Measurements from ENCODE around the gene RRP12.
"Not testable (repeated sequence)": the region's sequence is repeated elsewhere in the genome, so short reads cannot be mapped to it uniquely, and the experiment has no call there.

The RRP12 gene

GRCh38 chr10:97353945-97354344 is 47.2 kb downstream of the RRP12 start:
- Histone ChIP-seq H4K8ac (ENCODE audit: low read depth, low read length) (no peak overlapping the region), H3K9me3 (ENCODE audit: insufficient read depth, low read depth, low read length) (no peaks in the 10 kb centered on the region), H3K4me2 (ENCODE audit: low read length) (no peak overlapping the region), H2BK5ac (ENCODE audit: low read depth, low read length, poor library complexity) (no peak overlapping the region), H3K27me3 (ENCODE audit: insufficient read depth, low read length) (no peaks in the 10 kb centered on the region), H2BK12ac (ENCODE audit: low read length) (no peak overlapping the region), H3K4ac (ENCODE audit: low read depth, low read length) (no peak overlapping the region), H3K18ac (ENCODE audit: low read length) (no peak overlapping the region), H3K14ac (ENCODE audit: low read length) (no peak overlapping the region), H3K4me3 (ENCODE audit: low read depth, low read length) (no peak overlapping the region), H3K27ac (ENCODE audit: low read depth, low read length) (no peak overlapping the region), H3K23ac (ENCODE audit: low read length) (no peak overlapping the region), H4K91ac (ENCODE audit: low read depth, low read length) (no peak overlapping the region), H4K12ac (ENCODE audit: low read depth, low read length) (no peak overlapping the region), H2AFZ (ENCODE audit: insufficient read depth, low read length, poor library complexity) (no peak overlapping the region), H2AK5ac (ENCODE audit: low read length) (no peak overlapping the region), H3K79me2 (ENCODE audit: control insufficient read depth, insufficient read depth, low read length, poor library complexity) (no peaks in the 10 kb centered on the region), H3K9ac (ENCODE audit: low read length) (no peak overlapping the region), H3K79me1 (ENCODE audit: low read length) (no peaks in the 10 kb centered on the region), H3K4me1 (ENCODE audit: control insufficient read depth in 1 of 2, insufficient read depth in 2 of 2, low read length in 2 of 2) (peaks cover 0 to 3% of the 10 kb centered on the region in 2 experiments), H3K36me3 (ENCODE audit: control insufficient read depth in 1 of 2, insufficient read depth in 2 of 2, low read length in 2 of 2) (peaks cover 18 to 27% of the 10 kb centered on the region in 2 experiments), H2BK120ac (ENCODE audit: insufficient read depth, low read length, poor library complexity) (no peak overlapping the region)
- no CpG with 5 or more reads among the region's 4 CpGs for WGBS (ENCODE audit: extremely low coverage, insufficient coverage, insufficient read length)
- DNase-seq: peak in 1 of 2 donors; percentile 36

GRCh38 chr10:97349752-97350513 is 51.2 kb downstream of the RRP12 start:
- no peaks in the 10 kb centered on the region for H3K27me3 ChIP-seq (ENCODE audit: insufficient read depth, low read length)
- no peak overlapping the region for H3K23ac ChIP-seq (ENCODE audit: low read length)
- H3K79me2 ChIP-seq (ENCODE audit: control insufficient read depth, insufficient read depth, low read length, poor library complexity): no peaks in the 10 kb centered on the region
- H3K4ac ChIP-seq (ENCODE audit: low read depth, low read length): no peak overlapping the region
- H3K14ac ChIP-seq (ENCODE audit: low read length): no peak overlapping the region
- H3K4me1 ChIP-seq (ENCODE audit: control insufficient read depth in 1 of 2, insufficient read depth in 2 of 2, low read length in 2 of 2): peaks cover 0 to 3% of the 10 kb centered on the region in 2 experiments
- H2BK120ac ChIP-seq (ENCODE audit: insufficient read depth, low read length, poor library complexity): no peak overlapping the region
- no CpG with 5 or more reads among the region's 12 CpGs for WGBS (ENCODE audit: extremely low coverage, insufficient coverage, insufficient read length)
- no peak overlapping the region for H2BK12ac ChIP-seq (ENCODE audit: low read length)
- no peak overlapping the region for H3K18ac ChIP-seq (ENCODE audit: low read length)
- no peak overlapping the region for H4K12ac ChIP-seq (ENCODE audit: low read depth, low read length)
- no peak overlapping the region for H3K4me3 ChIP-seq (ENCODE audit: low read depth, low read length)
- peaks cover 0 to 6% of the 10 kb centered on the region in 2 experiments for H3K36me3 ChIP-seq (ENCODE audit: control insufficient read depth in 1 of 2, insufficient read depth in 2 of 2, low read length in 2 of 2)
- no peak for DNase-seq
- no peak overlapping the region for H3K9ac ChIP-seq (ENCODE audit: low read length)
- no peak overlapping the region for H2AFZ ChIP-seq (ENCODE audit: insufficient read depth, low read length, poor library complexity)
- H3K27ac ChIP-seq (ENCODE audit: low read depth, low read length): no peak overlapping the region
- no peak overlapping the region for H4K8ac ChIP-seq (ENCODE audit: low read depth, low read length)
- H3K79me1 ChIP-seq (ENCODE audit: low read length): no peaks in the 10 kb centered on the region
- no peak overlapping the region for H4K91ac ChIP-seq (ENCODE audit: low read depth, low read length)
- no peak overlapping the region for H2BK5ac ChIP-seq (ENCODE audit: low read depth, low read length, poor library complexity)
- no peak overlapping the region for H2AK5ac ChIP-seq (ENCODE audit: low read length)
- no peak overlapping the region for H3K4me2 ChIP-seq (ENCODE audit: low read length)
- H3K9me3 ChIP-seq (ENCODE audit: insufficient read depth, low read depth, low read length): no peaks in the 10 kb centered on the region

GRCh38 chr10:97347317-97347716 is 53.8 kb downstream of the RRP12 start:
- no peaks in the 10 kb centered on the region for H3K27me3 ChIP-seq (ENCODE audit: insufficient read depth, low read length)
- no peaks in the 10 kb centered on the region for H3K9me3 ChIP-seq (ENCODE audit: insufficient read depth, low read depth, low read length)
- no peak overlapping the region for H4K8ac ChIP-seq (ENCODE audit: low read depth, low read length)
- DNase-seq: no peak
- H2BK5ac ChIP-seq (ENCODE audit: low read depth, low read length, poor library complexity): no peak overlapping the region
- H2BK120ac ChIP-seq (ENCODE audit: insufficient read depth, low read length, poor library complexity): no peak overlapping the region
- no peaks in the 10 kb centered on the region for H3K79me2 ChIP-seq (ENCODE audit: control insufficient read depth, insufficient read depth, low read length, poor library complexity)
- H3K4me2 ChIP-seq (ENCODE audit: low read length): no peak overlapping the region
- H3K14ac ChIP-seq (ENCODE audit: low read length): no peak overlapping the region
- no peak overlapping the region for H3K18ac ChIP-seq (ENCODE audit: low read length)
- H3K4me3 ChIP-seq (ENCODE audit: low read depth, low read length): no peak overlapping the region
- no peak overlapping the region for H3K23ac ChIP-seq (ENCODE audit: low read length)
- no CpG with 5 or more reads among the region's 4 CpGs for WGBS (ENCODE audit: extremely low coverage, insufficient coverage, insufficient read length)
- no peak overlapping the region for H3K9ac ChIP-seq (ENCODE audit: low read length)
- peaks cover 0 to 3% of the 10 kb centered on the region in 2 experiments for H3K4me1 ChIP-seq (ENCODE audit: control insufficient read depth in 1 of 2, insufficient read depth in 2 of 2, low read length in 2 of 2)
- H3K79me1 ChIP-seq (ENCODE audit: low read length): no peaks in the 10 kb centered on the region
- H4K91ac ChIP-seq (ENCODE audit: low read depth, low read length): no peak overlapping the region
- no peak overlapping the region for H4K12ac ChIP-seq (ENCODE audit: low read depth, low read length)
- H2AFZ ChIP-seq (ENCODE audit: insufficient read depth, low read length, poor library complexity): no peak overlapping the region
- H2AK5ac ChIP-seq (ENCODE audit: low read length): no peak overlapping the region
- no peak overlapping the region for H3K4ac ChIP-seq (ENCODE audit: low read depth, low read length)
- H2BK12ac ChIP-seq (ENCODE audit: low read length): no peak overlapping the region
- no peak overlapping the region for H3K27ac ChIP-seq (ENCODE audit: low read depth, low read length)
- H3K36me3 ChIP-seq (ENCODE audit: control insufficient read depth in 1 of 2, insufficient read depth in 2 of 2, low read length in 2 of 2): peaks cover 0 to 4% of the 10 kb centered on the region in 2 experiments

DNA sequence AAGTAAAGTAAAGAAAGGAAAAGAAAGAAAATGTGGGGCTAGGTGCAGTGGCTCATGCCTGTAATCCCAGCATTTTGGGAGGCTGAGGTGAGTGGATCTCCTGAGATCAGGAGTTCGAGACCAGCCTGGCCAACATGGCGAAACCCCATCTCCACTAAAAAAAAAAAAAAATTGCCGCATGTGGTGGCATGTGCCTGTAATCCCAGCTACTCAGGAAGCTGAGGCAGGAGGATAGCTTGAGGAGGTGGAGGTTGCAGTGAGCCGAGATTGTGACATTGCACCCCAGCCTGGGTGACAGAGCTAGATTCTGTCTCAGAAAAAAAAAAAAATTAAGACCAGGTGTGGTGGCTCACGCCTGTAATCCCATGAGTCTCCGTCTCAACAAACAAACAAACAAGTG is 57.5 kb downstream of the RRP12 start:
- H3K18ac ChIP-seq (ENCODE audit: low read length); H2BK5ac ChIP-seq (ENCODE audit: low read depth, low read length, poor library complexity); H3K4me3 ChIP-seq (ENCODE audit: low read depth, low read length); DNase-seq; H2AFZ ChIP-seq (ENCODE audit: insufficient read depth, low read length, poor library complexity); H3K23ac ChIP-seq (ENCODE audit: low read length); H3K27me3 ChIP-seq (ENCODE audit: insufficient read depth, low read length); H3K79me1 ChIP-seq (ENCODE audit: low read length); H3K36me3 ChIP-seq (ENCODE audit: control insufficient read depth in 1 of 2, insufficient read depth in 2 of 2, low read length in 2 of 2); H3K4ac ChIP-seq (ENCODE audit: low read depth, low read length); H4K8ac ChIP-seq (ENCODE audit: low read depth, low read length); H3K9ac ChIP-seq (ENCODE audit: low read length); H3K27ac ChIP-seq (ENCODE audit: low read depth, low read length); H2AK5ac ChIP-seq (ENCODE audit: low read length); H3K4me1 ChIP-seq (ENCODE audit: control insufficient read depth in 1 of 2, insufficient read depth in 2 of 2, low read length in 2 of 2); H3K9me3 ChIP-seq (ENCODE audit: insufficient read depth, low read depth, low read length); H3K14ac ChIP-seq (ENCODE audit: low read length); H3K79me2 ChIP-seq (ENCODE audit: control insufficient read depth, insufficient read depth, low read length, poor library complexity); H2BK120ac ChIP-seq (ENCODE audit: insufficient read depth, low read length, poor library complexity); H4K91ac ChIP-seq (ENCODE audit: low read depth, low read length); H4K12ac ChIP-seq (ENCODE audit: low read depth, low read length); H2BK12ac ChIP-seq (ENCODE audit: low read length); H3K4me2 ChIP-seq (ENCODE audit: low read length): not testable (repeated sequence)
- no CpG with 5 or more reads among the region's 6 CpGs for WGBS (ENCODE audit: extremely low coverage, insufficient coverage, insufficient read length)
